Neural progenitor cell (in vitro differentiated cells): ENCODE measurements around the gene CPS1. TPM values are rescaled to one million over a fixed set of nuclear protein-coding genes. Genes with fewer than 3 reads are reported as not detected.

Source experiments
- DNase-seq: peaks from one replicate; pipeline ENCODE4 v3.0.0-alpha.2; 2016; ENCODE audit warnings: low spot score
- H2AFZ ChIP-seq: fragments of 200-600 bp; sonication (generic); replicated peaks from 2 replicates; pipeline ENCODE4 v1.6.1; 2016; ENCODE audit warnings: antibody characterized with exemption
- H3F3A ChIP-seq: fragments of 200-600 bp; sonication (generic); 2 replicates; pipeline ENCODE4 v1.6.1; 2016; ENCODE audit warnings: antibody characterized with exemption, low read depth
- H3K27ac ChIP-seq: fragments of 200-600 bp; sonication (generic); 2 replicates; pipeline ENCODE4 v1.5.1; 2016; ENCODE audit warnings: mild to moderate bottlenecking
- H3K27me3 ChIP-seq: fragments of 200-600 bp; sonication (generic); 2 replicates; pipeline ENCODE4 v1.6.1; 2016; ENCODE audit warnings: mild to moderate bottlenecking, moderate library complexity
- H3K36me3 ChIP-seq: fragments of 200-600 bp; sonication (generic); 2 replicates; pipeline ENCODE4 v1.5.1; 2016
- H3K4me1 ChIP-seq: fragments of 200-600 bp; sonication (generic); 2 replicates; pipeline ENCODE4 v1.6.1; 2016; ENCODE audit warnings: mixed run types
- H3K4me2 ChIP-seq: fragments of 200-600 bp; sonication (generic); 2 replicates; pipeline ENCODE4 v1.6.1; 2016
- H3K4me3 ChIP-seq: fragments of 200-600 bp; sonication (generic); 2 replicates; pipeline ENCODE4 v1.5.1; 2016
- H3K79me2 ChIP-seq: fragments of 200-600 bp; sonication (generic); 2 replicates; pipeline ENCODE4 v1.6.1; 2016; ENCODE audit warnings: low read depth
- H3K9ac ChIP-seq: fragments of 200-600 bp; sonication (generic); 2 replicates; pipeline ENCODE4 v1.6.1; 2016
- H3K9me3 ChIP-seq: fragments of 200-600 bp; sonication (generic); 2 replicates; pipeline ENCODE4 v1.5.1; 2016; ENCODE audit warnings: low read depth
- H4K20me1 ChIP-seq: fragments of 200-600 bp; sonication (generic); 2 replicates; pipeline ENCODE4 v1.6.1; 2016; ENCODE audit warnings: low read depth
- H3K27ac Mint-ChIP-seq: 3 replicates; pipeline ENCODE4 v1.8.0; 2021; ENCODE audit warnings: mixed read lengths
- H3K27me3 Mint-ChIP-seq: 2 replicates; pipeline ENCODE4 v1.8.0; 2022; ENCODE audit warnings: low read depth, mild to moderate bottlenecking, inconsistent platforms, moderate library complexity, mixed read lengths; ENCODE audit not compliant: insufficient read depth
- H3K36me3 Mint-ChIP-seq: 3 replicates; pipeline ENCODE4 v1.8.0; 2021; ENCODE audit warnings: mixed read lengths
- H3K4me1 Mint-ChIP-seq: 3 replicates; pipeline ENCODE4 v1.8.0; 2021; ENCODE audit warnings: mixed read lengths
- H3K4me3 Mint-ChIP-seq: 3 replicates; pipeline ENCODE4 v1.8.0; 2021; ENCODE audit warnings: mild to moderate bottlenecking, moderate library complexity, mixed read lengths
- H3K9me3 Mint-ChIP-seq: 3 replicates; pipeline ENCODE4 v1.8.0; 2020; ENCODE audit warnings: mixed read lengths
- EZH2 ChIP-seq: fragments of 200-600 bp; sonication (generic); IDR thresholded peaks from 2 replicates; pipeline ENCODE4 v1.6.1; 2017; ENCODE audit warnings: antibody characterized with exemption, mild to moderate bottlenecking, moderate library complexity
- EZH2phosphoT487 ChIP-seq: fragments of 200-600 bp; sonication (generic); IDR thresholded peaks from 2 replicates; pipeline ENCODE4 v1.6.1; 2017; ENCODE audit warnings: antibody characterized with exemption
- total RNA-seq: library from RNA; depleted of rRNA; stranded (reverse); fragments of >200 nt; gene quantifications from 2 replicates; pipeline ENCODE4 v1.2.3, GENCODE V29; 2015; ENCODE audit warnings: low replicate concordance
- TF ChIP-seq, protein P1 (sequence below): fragments of 200-600 bp; sonication (generic); IDR thresholded peaks from 2 replicates; pipeline ENCODE4 v1.5.1; 2017; ENCODE audit warnings: antibody characterized with exemption, mild to moderate bottlenecking

CPS1 gene
- total RNA-seq, 1 donor from 2014 or later, result 86.8 TPM

DNA sequence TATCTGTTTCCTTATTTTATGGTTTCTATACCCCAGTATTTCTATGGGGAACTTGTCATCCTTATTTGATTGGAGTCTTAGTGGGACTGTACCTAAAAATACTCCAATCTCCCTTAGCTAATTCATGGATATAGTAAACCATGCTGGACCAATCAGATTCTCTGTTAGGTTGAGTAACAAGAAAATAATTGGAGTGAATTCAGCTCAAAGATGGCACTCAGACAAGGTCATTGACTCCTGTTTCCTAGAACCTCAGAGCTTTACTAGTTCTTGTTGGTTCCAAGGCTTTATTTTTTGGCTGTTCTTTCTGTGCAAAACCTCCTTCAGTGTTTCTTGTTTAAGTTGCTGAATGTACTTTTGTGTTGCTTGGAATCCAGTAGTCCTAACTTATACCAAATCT is 31.9 kb upstream of the CPS1 start:
- no peaks in the 10 kb centered on the region for H4K20me1 ChIP-seq
- no peak for DNase-seq
- peaks cover 2% of the 10 kb centered on the region for H3K36me3 Mint-ChIP-seq
- no peak overlapping the region for H2AFZ ChIP-seq
- no peaks in the 10 kb centered on the region for H3F3A ChIP-seq
- no peaks in the 10 kb centered on the region for H3K9me3 Mint-ChIP-seq
- no peaks in the 10 kb centered on the region for H3K27me3 ChIP-seq
- no peaks in the 10 kb centered on the region for H3K36me3 ChIP-seq
- no peak for TF ChIP-seq EZH2
- no peak for TF ChIP-seq EZH2phosphoT487
- TF ChIP-seq, protein P1, sequence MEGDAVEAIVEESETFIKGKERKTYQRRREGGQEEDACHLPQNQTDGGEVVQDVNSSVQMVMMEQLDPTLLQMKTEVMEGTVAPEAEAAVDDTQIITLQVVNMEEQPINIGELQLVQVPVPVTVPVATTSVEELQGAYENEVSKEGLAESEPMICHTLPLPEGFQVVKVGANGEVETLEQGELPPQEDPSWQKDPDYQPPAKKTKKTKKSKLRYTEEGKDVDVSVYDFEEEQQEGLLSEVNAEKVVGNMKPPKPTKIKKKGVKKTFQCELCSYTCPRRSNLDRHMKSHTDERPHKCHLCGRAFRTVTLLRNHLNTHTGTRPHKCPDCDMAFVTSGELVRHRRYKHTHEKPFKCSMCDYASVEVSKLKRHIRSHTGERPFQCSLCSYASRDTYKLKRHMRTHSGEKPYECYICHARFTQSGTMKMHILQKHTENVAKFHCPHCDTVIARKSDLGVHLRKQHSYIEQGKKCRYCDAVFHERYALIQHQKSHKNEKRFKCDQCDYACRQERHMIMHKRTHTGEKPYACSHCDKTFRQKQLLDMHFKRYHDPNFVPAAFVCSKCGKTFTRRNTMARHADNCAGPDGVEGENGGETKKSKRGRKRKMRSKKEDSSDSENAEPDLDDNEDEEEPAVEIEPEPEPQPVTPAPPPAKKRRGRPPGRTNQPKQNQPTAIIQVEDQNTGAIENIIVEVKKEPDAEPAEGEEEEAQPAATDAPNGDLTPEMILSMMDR, result no peak
- H3K27me3 Mint-ChIP-seq, result no peaks in the 10 kb centered on the region
- no peak overlapping the region for H3K27ac ChIP-seq
- no peak overlapping the region for H3K27ac Mint-ChIP-seq
- H3K4me2 ChIP-seq, result no peak overlapping the region
- H3K79me2 ChIP-seq, result no peaks in the 10 kb centered on the region
- H3K9ac ChIP-seq, result no peak overlapping the region
- H3K4me3 Mint-ChIP-seq, result no peak overlapping the region
- peaks cover 5% of the 10 kb centered on the region for H3K4me1 Mint-ChIP-seq
- no peaks in the 10 kb centered on the region for H3K9me3 ChIP-seq
- no peak overlapping the region for H3K4me3 ChIP-seq
- H3K4me1 ChIP-seq, result no peaks in the 10 kb centered on the region

DNA sequence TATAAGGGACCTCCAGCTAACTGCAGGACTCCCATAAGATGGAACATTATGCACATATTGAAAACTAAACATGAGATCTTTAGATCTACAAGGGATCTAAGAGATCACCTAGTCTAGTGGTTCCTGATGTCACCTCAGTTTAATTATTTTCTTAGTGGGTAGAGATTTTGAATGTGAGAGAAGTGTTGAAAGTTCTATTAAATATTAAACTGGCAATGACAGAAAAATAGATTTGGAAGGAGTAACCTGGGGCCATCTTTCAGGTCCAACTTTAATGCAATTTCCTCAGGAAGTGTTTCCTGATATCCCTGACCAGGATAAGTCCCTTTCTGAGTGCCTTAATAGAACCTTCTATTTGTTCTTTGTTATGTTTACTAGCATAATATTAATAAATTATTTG is 29.1 kb upstream of the CPS1 start:
- TF ChIP-seq EZH2 (no peak), EZH2phosphoT487 (no peak)
- TF ChIP-seq, protein P1, result no peak
- Mint-ChIP-seq H3K27me3 (no peaks in the 10 kb centered on the region), H3K4me3 (no peak overlapping the region), H3K27ac (no peak overlapping the region), H3K36me3 (peaks cover 2% of the 10 kb centered on the region), H3K4me1 (peaks cover 5% of the 10 kb centered on the region), H3K9me3 (no peaks in the 10 kb centered on the region)
- H3K36me3 ChIP-seq, result no peaks in the 10 kb centered on the region
- no peaks in the 10 kb centered on the region for H3K9me3 ChIP-seq
- H3F3A ChIP-seq, result no peaks in the 10 kb centered on the region
- no peaks in the 10 kb centered on the region for H4K20me1 ChIP-seq
- no peak overlapping the region for H3K9ac ChIP-seq
- no peaks in the 10 kb centered on the region for H3K27me3 ChIP-seq
- no peak overlapping the region for H3K4me2 ChIP-seq
- H3K4me1 ChIP-seq, result peaks cover 5% of the 10 kb centered on the region
- H2AFZ ChIP-seq, result no peak overlapping the region
- no peak overlapping the region for H3K27ac ChIP-seq
- no peak for DNase-seq
- no peak overlapping the region for H3K4me3 ChIP-seq
- no peaks in the 10 kb centered on the region for H3K79me2 ChIP-seq

DNA sequence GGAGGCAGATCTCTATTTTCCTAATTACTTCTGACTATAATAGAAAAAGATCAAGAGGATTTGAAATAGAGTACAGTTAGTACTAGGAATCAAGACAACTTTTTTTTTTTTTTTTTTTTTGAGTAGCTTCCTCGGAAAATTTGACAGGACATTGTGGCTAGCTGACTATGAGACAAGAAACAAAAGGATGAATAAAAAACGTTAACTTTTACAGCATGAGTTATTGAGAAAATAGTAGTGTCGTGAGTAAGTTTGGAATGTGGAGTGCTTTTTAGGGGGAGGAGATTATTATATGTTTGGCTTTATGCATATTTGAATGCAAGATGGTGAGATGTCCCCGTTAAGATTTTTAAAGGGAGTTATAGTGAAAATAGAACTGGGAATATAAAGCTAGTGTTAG is 27.7 kb upstream of the CPS1 start:
- no peaks in the 10 kb centered on the region for H3K36me3 Mint-ChIP-seq
- Histone ChIP-seq H2AFZ (no peak overlapping the region), H3K4me3 (no peak overlapping the region), H3K27me3 (no peaks in the 10 kb centered on the region), H4K20me1 (no peaks in the 10 kb centered on the region), H3K79me2 (no peaks in the 10 kb centered on the region), H3K36me3 (no peaks in the 10 kb centered on the region), H3K9me3 (no peaks in the 10 kb centered on the region), H3K27ac (no peak overlapping the region), H3F3A (no peaks in the 10 kb centered on the region), H3K4me1 (peaks cover 5% of the 10 kb centered on the region), H3K4me2 (no peak overlapping the region), H3K9ac (no peak overlapping the region)
- peaks cover 5% of the 10 kb centered on the region for H3K4me1 Mint-ChIP-seq
- no peak overlapping the region for H3K27ac Mint-ChIP-seq
- no peak for DNase-seq
- no peaks in the 10 kb centered on the region for H3K27me3 Mint-ChIP-seq
- no peak overlapping the region for H3K4me3 Mint-ChIP-seq
- TF ChIP-seq EZH2 (no peak), EZH2phosphoT487 (no peak)
- TF ChIP-seq, protein P1, result no peak
- no peaks in the 10 kb centered on the region for H3K9me3 Mint-ChIP-seq

DNA sequence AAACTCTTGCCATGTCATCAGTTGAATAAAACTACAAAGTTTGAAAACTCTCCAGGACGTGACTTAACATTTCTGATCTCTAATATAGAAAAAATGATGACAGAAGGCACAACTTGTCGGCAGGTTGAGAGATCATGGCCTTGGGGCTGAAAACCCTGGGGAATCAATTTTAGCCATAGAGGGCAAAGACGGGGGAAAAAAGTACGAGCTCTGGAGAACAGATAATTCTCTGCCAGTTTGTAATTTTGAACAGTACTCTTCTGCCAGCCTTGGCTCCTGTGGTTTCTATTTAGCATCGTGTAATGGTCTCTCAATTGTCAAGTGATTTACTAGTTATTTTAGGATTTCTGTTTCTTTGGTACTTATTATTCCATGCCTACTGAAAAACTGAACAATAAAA is 25.3 kb upstream of the CPS1 start:
- Histone ChIP-seq H3K4me3 (no peak overlapping the region), H3K9me3 (no peaks in the 10 kb centered on the region), H3K36me3 (no peaks in the 10 kb centered on the region), H3K4me1 (peaks cover 9% of the 10 kb centered on the region), H2AFZ (no peak overlapping the region), H3K27me3 (no peaks in the 10 kb centered on the region), H3K4me2 (no peak overlapping the region), H3K27ac (no peak overlapping the region), H4K20me1 (no peaks in the 10 kb centered on the region), H3K9ac (no peak overlapping the region), H3K79me2 (no peaks in the 10 kb centered on the region), H3F3A (no peaks in the 10 kb centered on the region)
- Mint-ChIP-seq H3K9me3 (no peaks in the 10 kb centered on the region), H3K4me1 (peaks cover 7% of the 10 kb centered on the region), H3K36me3 (no peaks in the 10 kb centered on the region), H3K27ac (no peak overlapping the region), H3K27me3 (no peaks in the 10 kb centered on the region), H3K4me3 (no peak overlapping the region)
- TF ChIP-seq, protein P1, result no peak
- TF ChIP-seq EZH2 (no peak), EZH2phosphoT487 (no peak)
- no peak for DNase-seq
